ENCODE results near the gene COL26A1.

COL26A1 gene

GRCh38 chr7:101373812-101374614 is 11.3 kb downstream of the COL26A1 start:
- no peak for DNase-seq (ENCODE audit: low spot score)

DNA sequence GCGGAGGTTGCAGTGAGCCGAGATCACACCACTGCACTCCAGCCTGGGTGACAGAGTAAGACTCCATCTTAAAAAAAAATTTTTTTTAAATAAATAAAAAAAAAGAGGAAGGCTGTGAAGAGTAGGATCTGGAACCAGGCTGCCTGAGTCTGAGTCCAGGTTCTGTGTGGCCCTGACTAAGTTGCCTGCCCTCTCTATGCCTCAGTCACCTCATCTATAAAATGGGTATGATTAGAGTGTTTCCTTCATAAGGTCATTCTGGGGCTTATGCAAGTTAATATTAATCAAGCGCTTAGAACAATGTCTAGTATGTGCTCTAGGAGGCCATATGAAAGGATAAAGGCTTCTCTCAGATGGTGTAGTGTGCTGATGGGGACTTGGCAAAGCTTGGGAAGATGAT is 12.3 kb downstream of the COL26A1 start:
- no peak for DNase-seq (ENCODE audit: low spot score)

GRCh38 chr7:101376601-101377000 is 13.9 kb downstream of the COL26A1 start:
- no peak for DNase-seq (ENCODE audit: low spot score)

GRCh38 chr7:101377189-101377736 is 14.6 kb downstream of the COL26A1 start:
- no peak for DNase-seq (ENCODE audit: low spot score)

DNA sequence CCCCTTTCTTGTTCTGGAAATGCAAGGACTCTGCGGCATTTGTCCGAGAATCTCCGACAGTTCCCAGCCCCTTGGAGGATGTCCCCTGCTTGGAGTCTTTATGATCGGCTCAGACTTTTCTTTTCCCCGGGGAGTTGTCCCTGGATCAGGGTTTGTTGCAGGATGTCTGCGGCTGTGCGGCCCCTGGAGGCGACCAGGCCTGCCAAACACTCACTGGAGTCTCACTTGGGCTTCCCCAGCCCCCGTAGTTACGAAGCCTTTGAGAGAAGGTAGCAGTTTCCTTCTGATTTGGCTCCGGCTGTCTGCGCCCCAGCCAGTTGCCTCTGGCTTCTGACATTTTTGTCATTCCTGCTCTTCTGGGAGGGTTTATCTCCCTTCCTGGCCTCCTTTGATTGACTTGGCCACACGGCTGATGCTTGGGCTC is 16.1 kb downstream of the COL26A1 start:
- DNase-seq (ENCODE audit: low spot score): no peak

- DNase-seq (ENCODE audit: low spot score): no peak
Measured at GRCh38 chr7:101379302-101379701, 16.6 kb downstream of the COL26A1 start.

- no peak for DNase-seq (ENCODE audit: low spot score)
Measured at GRCh38 chr7:101381549-101382111, 19.0 kb downstream of the COL26A1 start.

- DNase-seq (ENCODE audit: low spot score): no peak
Measured at GRCh38 chr7:101382937-101383336, 20.3 kb downstream of the COL26A1 start.

GRCh38 chr7:101386177-101386557 is 23.5 kb downstream of the COL26A1 start:
- DNase-seq (ENCODE audit: low spot score): no peak

GRCh38 chr7:101386558-101387231 is 24.0 kb downstream of the COL26A1 start:
- no peak for DNase-seq (ENCODE audit: low spot score)

GRCh38 chr7:101390901-101391301 is 28.2 kb downstream of the COL26A1 start:
- DNase-seq (ENCODE audit: low spot score): peak; percentile 82

GRCh38 chr7:101391991-101392390 is 29.3 kb downstream of the COL26A1 start:
- no peak for DNase-seq (ENCODE audit: low spot score)

DNA sequence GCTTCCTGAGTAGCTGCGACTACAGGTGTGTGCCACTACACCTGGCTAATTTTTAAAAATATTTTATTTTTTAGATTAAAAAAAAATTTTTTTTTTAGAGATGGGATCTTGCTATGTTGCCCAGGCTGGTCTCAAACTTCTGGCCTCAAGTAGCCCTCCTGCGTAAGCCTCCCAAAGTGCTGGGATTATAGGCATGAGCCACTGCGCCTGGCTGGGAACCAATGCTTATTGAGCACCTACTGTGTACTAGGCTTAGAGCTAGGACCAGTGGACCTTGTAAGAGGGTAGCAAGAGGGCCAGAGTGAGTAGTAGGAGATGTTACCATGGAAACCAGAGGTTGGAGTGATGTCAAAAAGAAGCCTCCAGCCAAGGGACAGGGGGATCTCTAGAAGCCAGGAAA is 31.2 kb downstream of the COL26A1 start:
- no peak for DNase-seq (ENCODE audit: low spot score)

DNA sequence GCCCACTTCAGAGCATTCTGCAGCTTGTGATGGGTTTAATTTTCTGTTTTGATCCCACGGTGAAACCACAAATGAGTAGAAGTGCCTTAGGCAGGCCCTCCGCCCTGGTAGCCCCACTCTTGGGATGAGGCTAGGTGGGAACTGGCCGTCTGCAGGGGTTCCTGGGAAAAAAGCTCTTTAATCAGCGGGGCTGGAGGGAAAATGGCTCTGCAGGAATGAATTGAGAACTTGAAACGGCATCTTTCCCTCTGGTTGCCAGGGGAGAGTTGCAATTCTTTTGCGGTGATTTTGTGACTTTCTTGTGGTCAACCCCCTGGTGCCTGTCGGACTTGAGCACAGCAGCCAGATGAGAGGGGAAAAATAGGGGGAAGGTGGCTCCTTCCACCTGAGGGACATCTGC is 32.7 kb downstream of the COL26A1 start:
- DNase-seq (ENCODE audit: low spot score): no peak

- DNase-seq (ENCODE audit: low spot score): no peak
Measured at GRCh38 chr7:101397243-101397642, 34.6 kb downstream of the COL26A1 start.

- DNase-seq (ENCODE audit: low spot score): no peak
Measured at GRCh38 chr7:101397770-101398324, 35.2 kb downstream of the COL26A1 start.

DNA sequence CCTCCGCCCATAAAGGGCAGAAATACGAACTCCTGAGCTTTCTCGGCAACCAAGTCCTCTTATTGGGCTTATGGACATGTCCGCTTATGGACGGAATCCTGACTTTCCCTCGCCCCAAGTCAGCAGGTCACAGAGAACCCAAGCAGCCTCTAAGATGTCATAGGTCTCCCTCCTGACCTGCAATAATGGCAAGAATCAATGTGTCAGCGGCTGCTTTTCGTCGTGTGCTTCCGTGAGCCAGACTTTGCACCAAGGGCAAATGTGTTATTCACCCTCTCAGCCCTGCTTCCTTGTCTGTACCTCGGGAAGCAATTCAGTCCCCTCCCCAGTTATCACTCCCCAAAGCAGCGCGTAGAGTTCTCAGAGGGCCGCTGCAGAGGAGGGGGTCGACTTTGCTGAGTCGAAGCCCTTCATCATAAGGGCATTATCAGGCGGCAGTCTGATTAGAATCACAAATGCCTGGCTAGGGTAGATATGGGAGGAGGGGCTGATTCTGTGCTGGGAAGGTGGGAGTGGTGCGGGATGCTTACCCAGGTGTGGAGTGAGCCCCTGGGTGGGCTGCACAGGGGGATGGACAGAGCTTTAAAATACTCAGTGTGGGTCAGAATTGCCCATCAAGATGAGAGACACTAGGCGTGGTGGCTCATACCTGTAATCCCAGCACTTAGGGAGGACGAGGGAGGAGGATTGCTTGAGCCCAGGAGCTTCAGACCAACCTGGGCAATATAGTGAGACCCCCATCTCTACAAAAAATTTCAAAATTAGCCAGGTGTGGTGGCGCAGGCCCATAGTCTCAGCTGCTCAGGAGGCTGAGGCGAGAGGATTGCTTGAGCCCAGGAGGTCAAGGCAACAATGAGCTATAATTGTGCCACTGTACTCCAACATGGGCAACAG is 36.0 kb downstream of the COL26A1 start:
- DNase-seq (ENCODE audit: low spot score): no peak

GRCh38 chr7:101399759-101400158 is 37.1 kb downstream of the COL26A1 start:
- DNase-seq (ENCODE audit: low spot score): no peak

GRCh38 chr7:101400751-101401150 is 38.1 kb downstream of the COL26A1 start:
- no peak for DNase-seq (ENCODE audit: low spot score)

GRCh38 chr7:101401390-101402080 is 38.9 kb downstream of the COL26A1 start:
- DNase-seq (ENCODE audit: low spot score): no peak

Data from NAMALWA (cell line).